Loucy (cell line): ENCODE measurements around the gene PCNT.

Experiments used
- H2AFZ ChIP-seq: fragments of 200-600 bp; sonication (generic); 2 replicates; pipeline ENCODE4 v1.6.0; 2016; ENCODE audit warnings: antibody characterized with exemption, mild to moderate bottlenecking, low read length, moderate library complexity
- H3F3A ChIP-seq: fragments of 200-600 bp; 2 replicates; pipeline ENCODE4 v1.6.0; 2016; ENCODE audit warnings: antibody characterized with exemption, low read depth, mild to moderate bottlenecking
- H3K27me3 ChIP-seq: fragments of 200-600 bp; sonication (generic); 2 replicates; pipeline ENCODE4 v1.6.1; 2014; ENCODE audit warnings: low read length, mild to moderate bottlenecking; ENCODE audit not compliant: insufficient read depth, poor library complexity, severe bottlenecking
- H3K36me3 ChIP-seq: fragments of 200-600 bp; sonication (generic); 2 replicates; pipeline ENCODE4 v1.6.1; 2016; ENCODE audit warnings: low read length; ENCODE audit not compliant: insufficient read depth
- H3K4me1 ChIP-seq: fragments of 200-600 bp; sonication (generic); 2 replicates; pipeline ENCODE4 v1.5.1; 2014; ENCODE audit warnings: low read length, mild to moderate bottlenecking; ENCODE audit not compliant: insufficient read depth, poor library complexity, severe bottlenecking
- H3K4me2 ChIP-seq: fragments of 200-600 bp; sonication (generic); 2 replicates; pipeline ENCODE4 v1.6.0; 2014; ENCODE audit warnings: antibody characterized with exemption, low read length, low read depth, mild to moderate bottlenecking; ENCODE audit not compliant: poor library complexity, severe bottlenecking
- H3K4me3 ChIP-seq: fragments of 200-600 bp; sonication (generic); 2 replicates; pipeline ENCODE4 v1.5.1; 2014; ENCODE audit warnings: low read length, mild to moderate bottlenecking, mixed read lengths; ENCODE audit not compliant: poor library complexity, severe bottlenecking
- H3K79me2 ChIP-seq: fragments of 200-600 bp; sonication (generic); 2 replicates; pipeline ENCODE4 v1.6.1; 2014; ENCODE audit warnings: low read length; ENCODE audit not compliant: insufficient read depth
- H3K9ac ChIP-seq: fragments of 200-600 bp; sonication (generic); 2 replicates; pipeline ENCODE4 v1.6.0; 2014; ENCODE audit warnings: mild to moderate bottlenecking, low read depth, low read length, moderate library complexity; ENCODE audit not compliant: poor library complexity, severe bottlenecking
- H3K9me2 ChIP-seq: fragments of 200-600 bp; sonication (generic); replicated peaks from 2 replicates; pipeline ENCODE4 v1.6.1; 2016; ENCODE audit warnings: low read depth, low read length, mixed read lengths
- H3K9me3 ChIP-seq: fragments of 200-600 bp; sonication (generic); 2 replicates; pipeline ENCODE4 v1.6.1; 2014; ENCODE audit warnings: mild to moderate bottlenecking, antibody characterized with exemption, low read length, low read depth; ENCODE audit not compliant: insufficient read depth
- H4K20me1 ChIP-seq: fragments of 200-600 bp; sonication (generic); 2 replicates; pipeline ENCODE4 v1.6.0; 2014; ENCODE audit warnings: antibody characterized with exemption, low read length, mild to moderate bottlenecking; ENCODE audit not compliant: insufficient read depth, poor library complexity, severe bottlenecking
- CTCF ChIP-seq: fragments of 200-600 bp; sonication (generic); conservative IDR thresholded peaks from 2 replicates; pipeline ENCODE4 v1.5.1; 2014; ENCODE audit warnings: mild to moderate bottlenecking, antibody characterized with exemption, low read length
- EZH2phosphoT487 ChIP-seq: fragments of 200-600 bp; IDR thresholded peaks from 2 replicates; pipeline ENCODE4 v1.6.1; 2018; ENCODE audit warnings: antibody characterized with exemption, mild to moderate bottlenecking, moderate library complexity, borderline replicate concordance

PCNT gene

GRCh38 chr21:46441331-46441730, 117.4 kb downstream of the PCNT start:
- no peaks in the 10 kb centered on the region for H3K4me1 ChIP-seq
- H2AFZ ChIP-seq = no peak overlapping the region
- no peak overlapping the region for H3K4me3 ChIP-seq
- H3K9ac ChIP-seq = no peak overlapping the region
- no peaks in the 10 kb centered on the region for H3F3A ChIP-seq
- H4K20me1 ChIP-seq = no peaks in the 10 kb centered on the region
- H3K9me3 ChIP-seq = no peaks in the 10 kb centered on the region
- TF ChIP-seq CTCF = no peak
- no peak for TF ChIP-seq EZH2phosphoT487
- no peaks in the 10 kb centered on the region for H3K79me2 ChIP-seq
- H3K9me2 ChIP-seq = no peaks in the 10 kb centered on the region
- no peak overlapping the region for H3K4me2 ChIP-seq
- H3K36me3 ChIP-seq = peaks cover 78% of the 10 kb centered on the region
- no peaks in the 10 kb centered on the region for H3K27me3 ChIP-seq

- no peaks in the 10 kb centered on the region for H3K9me3 ChIP-seq
- H4K20me1 ChIP-seq = no peaks in the 10 kb centered on the region
- H3F3A ChIP-seq = no peaks in the 10 kb centered on the region
- TF ChIP-seq EZH2phosphoT487 = no peak
- no peak for TF ChIP-seq CTCF
- no peak overlapping the region for H3K4me3 ChIP-seq
- no peak overlapping the region for H3K9ac ChIP-seq
- H2AFZ ChIP-seq = no peak overlapping the region
- no peaks in the 10 kb centered on the region for H3K79me2 ChIP-seq
- H3K4me2 ChIP-seq = no peak overlapping the region
- no peaks in the 10 kb centered on the region for H3K27me3 ChIP-seq
- no peaks in the 10 kb centered on the region for H3K9me2 ChIP-seq
- no peaks in the 10 kb centered on the region for H3K4me1 ChIP-seq
- peaks cover 71% of the 10 kb centered on the region for H3K36me3 ChIP-seq
Measured at GRCh38 chr21:46441961-46442498, 118.1 kb downstream of the PCNT start.

GRCh38 chr21:46442938-46443337, 119.0 kb downstream of the PCNT start:
- peaks cover 2% of the 10 kb centered on the region; the same call in 1 of the 2 replicates for H3K9me3 ChIP-seq
- TF ChIP-seq CTCF (no peak), EZH2phosphoT487 (no peak)
- H3K9me2 ChIP-seq = no peaks in the 10 kb centered on the region
- H3K4me1 ChIP-seq = no peaks in the 10 kb centered on the region
- no peak overlapping the region for H3K4me2 ChIP-seq
- no peak overlapping the region for H2AFZ ChIP-seq
- no peaks in the 10 kb centered on the region for H3F3A ChIP-seq
- no peaks in the 10 kb centered on the region for H3K79me2 ChIP-seq
- H3K4me3 ChIP-seq = no peak overlapping the region
- H4K20me1 ChIP-seq = no peaks in the 10 kb centered on the region
- H3K36me3 ChIP-seq = peaks cover 63% of the 10 kb centered on the region
- H3K27me3 ChIP-seq = no peaks in the 10 kb centered on the region
- no peak overlapping the region for H3K9ac ChIP-seq
